Gastroesophageal sphincter (tissue), 4 donors: ENCODE data around the gene OR7G2. TPM values are rescaled to one million over a fixed set of nuclear protein-coding genes. Genes with fewer than 3 reads are reported as not detected.
"Not testable (repeated sequence)": the region's sequence is repeated elsewhere in the genome, so short reads cannot be mapped to it uniquely, and the experiment has no call there.

ENCODE experiments used
- ATAC-seq: fragments of 150-250 bp; one replicate; pipeline ENCODE4 v1.9.1; 2016; ENCODE audit warnings: mild to moderate bottlenecking, moderate library complexity
- H3K27ac ChIP-seq, 4 donors: fragments of 200-600 bp; sonication (generic) in 3 of 4; 1 replicate in 3 of 4; 2 replicates in 1 of 4; pipeline ENCODE4 v1.5.1; 2016 to 2019
- H3K27me3 ChIP-seq: fragments of 200-600 bp; sonication (generic); one replicate; pipeline ENCODE4 v1.5.1; 2019
- H3K36me3 ChIP-seq, 2 donors: fragments of 200-600 bp; sonication (generic); one replicate each; pipeline ENCODE4 v1.5.1; 2019; ENCODE audit warnings: control low read depth in 1 of 2
- H3K4me1 ChIP-seq, 3 donors: fragments of 200-600 bp; sonication (generic); 1 replicate in 2 of 3; 2 replicates in 1 of 3; pipeline ENCODE4 v1.5.1; 2016 to 2019; ENCODE audit warnings: control low read depth in 2 of 3
- H3K4me3 ChIP-seq, 2 donors: fragments of 200-600 bp; sonication (generic); one replicate each; pipeline ENCODE4 v1.5.1; 2019; ENCODE audit warnings: mild to moderate bottlenecking in 1 of 2, moderate library complexity in 1 of 2
- H3K9me3 ChIP-seq, 3 donors: fragments of 200-600 bp; sonication (generic); one replicate each; pipeline ENCODE4 v1.5.1; 2017 to 2019; ENCODE audit warnings: control low read depth in 2 of 3
- CTCF ChIP-seq, 4 experiments: fragments of 200-600 bp in 2 of 4; fragments of 450-650 bp in 2 of 4; sonication (generic) in 1 of 4; IDR thresholded peaks; one replicate each; pipeline ENCODE4 v1.5.1; 2017 to 2019; ENCODE audit warnings: antibody characterized with exemption in 4 of 4, mild to moderate bottlenecking in 2 of 4, moderate library complexity in 2 of 4
- EP300 ChIP-seq: sonication (generic); formaldehyde crosslinking; IDR thresholded peaks from one replicate; pipeline ENCODE4 v1.6.1; 2017; ENCODE audit warnings: antibody characterized with exemption, mild to moderate bottlenecking
- POLR2A ChIP-seq, 2 donors: fragments of 450-650 bp; IDR thresholded peaks; one replicate each; pipeline ENCODE4 v1.6.1; 2017; ENCODE audit warnings: antibody characterized with exemption in 2 of 2, mild to moderate bottlenecking in 2 of 2, moderate library complexity in 1 of 2
- POLR2AphosphoS5 ChIP-seq: sonication (generic); formaldehyde crosslinking; IDR thresholded peaks from one replicate; pipeline ENCODE4 v1.6.1; 2017; ENCODE audit warnings: antibody characterized with exemption
- WGBS, 2 donors: methylation state at CpG; one replicate each; pipeline ENCODE4 v1.1.5; 2018; ENCODE audit warnings: low coverage in 1 of 2; 5-methylcytosine and 5-hydroxymethylcytosine counted together
- total RNA-seq, 4 donors: library from RNA; depleted of rRNA; stranded (reverse); fragments of >200 nt; gene quantifications; one replicate each; pipeline ENCODE4 v1.1.0, GENCODE V29; 2016

Gene OR7G2
- total RNA-seq, 4 donors from 2014 or later: not detected

- Histone ChIP-seq H3K27me3 (no peaks in the 10 kb centered on the region), H3K27ac (peak overlapping the region in 1 of 4 donors; percentile 19), H3K36me3 (no peaks in the 10 kb centered on the region), H3K9me3 (no peaks in the 10 kb centered on the region), H3K4me3 (no peak overlapping the region), H3K4me1 (peaks cover 0 to 20% (median 4%) of the 10 kb centered on the region in 3 donors)
- TF ChIP-seq POLR2AphosphoS5: no peak
- TF ChIP-seq EP300: no peak
- TF ChIP-seq CTCF (IDR thresholded peaks at IDR 0.05): no peak
- no peak for TF ChIP-seq POLR2A (IDR thresholded peaks at IDR 0.05)
- 28 to 65% methylated on average over 2 to 10 of the region's 10 CpGs for WGBS, 2 donors
- no peak for ATAC-seq
Measured at GRCh38 chr19:9076901-9077300, 30.4 kb downstream of the OR7G2 start.

GRCh38 chr19:9075064-9075949 lies 32.0 kb downstream of the OR7G2 start:
- Histone ChIP-seq H3K4me1 (peaks cover 0 to 20% (median 4%) of the 10 kb centered on the region in 3 donors), H3K36me3 (no peaks in the 10 kb centered on the region), H3K9me3 (no peaks in the 10 kb centered on the region), H3K27me3 (no peaks in the 10 kb centered on the region), H3K4me3 (no peak overlapping the region), H3K27ac (peak overlapping the region in 3 of 4 donors; percentile 67 to 81 (median 79))
- peak; percentile 92 for ATAC-seq
- TF ChIP-seq POLR2A (IDR thresholded peaks at IDR 0.05): no peak
- no peak for TF ChIP-seq CTCF (IDR thresholded peaks at IDR 0.05)
- TF ChIP-seq EP300: no peak
- peak; percentile 69 for TF ChIP-seq POLR2AphosphoS5
- WGBS, 2 donors: 0 to 7% methylated on average over 13 of the region's 16 CpGs

GRCh38 chr19:9073806-9074205 lies 33.5 kb downstream of the OR7G2 start:
- Histone ChIP-seq H3K4me1 (peaks cover 0 to 14% (median 4%) of the 10 kb centered on the region in 3 donors), H3K9me3 (no peaks in the 10 kb centered on the region), H3K27ac (no peak overlapping the region), H3K27me3 (no peaks in the 10 kb centered on the region), H3K4me3 (no peak overlapping the region), H3K36me3 (no peaks in the 10 kb centered on the region)
- TF ChIP-seq EP300: no peak
- TF ChIP-seq POLR2A (IDR thresholded peaks at IDR 0.05): no peak
- TF ChIP-seq CTCF (IDR thresholded peaks at IDR 0.05): no peak
- no peak for TF ChIP-seq POLR2AphosphoS5
- no peak for ATAC-seq
- WGBS, 2 donors: 66 to 69% methylated on average over 2 to 4 of the region's 6 CpGs

- H3K4me3 ChIP-seq, H3K9me3 ChIP-seq, H3K27me3 ChIP-seq, H3K36me3 ChIP-seq, H3K27ac ChIP-seq, ATAC-seq: not testable (repeated sequence)
- peaks cover 0 to 14% (median 4%) of the 10 kb centered on the region in 3 donors for H3K4me1 ChIP-seq
- WGBS, 2 donors: 97% methylated on average over 6 of the region's 6 CpGs; no CpG with 5 or more reads in 1 of the 2 donors
Measured at GRCh38 chr19:9071720-9072119, 35.6 kb downstream of the OR7G2 start.

GRCh38 chr19:9070066-9070465 lies 37.2 kb downstream of the OR7G2 start:
- no peaks in the 10 kb centered on the region for H3K36me3 ChIP-seq
- no peak overlapping the region for H3K4me3 ChIP-seq
- WGBS, 2 donors: 32 to 41% methylated on average over 3 to 5 of the region's 5 CpGs
- TF ChIP-seq EP300 (no peak), CTCF (IDR thresholded peaks at IDR 0.05) (no peak), POLR2A (IDR thresholded peaks at IDR 0.05) (no peak), POLR2AphosphoS5 (no peak)
- no peak for ATAC-seq
- H3K27me3 ChIP-seq: no peaks in the 10 kb centered on the region
- no peak overlapping the region for H3K27ac ChIP-seq
- no peaks in the 10 kb centered on the region for H3K9me3 ChIP-seq
- H3K4me1 ChIP-seq: peaks cover 0 to 3% (median under 1%) of the 10 kb centered on the region in 3 donors
